Naive thymus-derived CD4-positive, alpha-beta T cell (primary cell): Measurements from ENCODE around the gene CCNG2. TPM values are rescaled to one million over a fixed set of nuclear protein-coding genes. Genes with fewer than 3 reads are reported as not detected.

ENCODE experiments used
- ATAC-seq: fragments of 150-1000 bp; cut with Tn5 transposase; 2 replicates; pipeline ENCODE4 v1.10.0; 2021; ENCODE audit warnings: mild to moderate bottlenecking, moderate library complexity
- CTCF ChIA-PET: fragments of 350-600 bp; sonication (Branson Sonifier 250); formaldehyde crosslinking; loops from one replicate; lab custom pipeline; 2021; ENCODE audit warnings: antibody characterized with exemption; lab: Charles Lee
- POLR2A ChIA-PET: fragments of 350-600 bp; sonication (Branson Sonifier 250); formaldehyde crosslinking; loops from one replicate; lab custom pipeline; 2021; ENCODE audit warnings: antibody characterized with exemption, inconsistent platforms; lab: Charles Lee
- DNase-seq, 9 donors: peaks; one replicate each; pipeline versions ENCODE4 v3.0.0 to v3.0.0-alpha.2; 2020 to 2022; ENCODE audit warnings: mixed read lengths in 1 of 9
- H3K27ac ChIP-seq: one replicate; pipeline ENCODE4 v1.7.0; 2013; ENCODE audit warnings: mild to moderate bottlenecking, low read depth, low read length, moderate library complexity
- H3K27me3 ChIP-seq, 2 donors: one replicate each; pipeline ENCODE4 v1.7.0; 2013; ENCODE audit warnings: low read length in 2 of 2, mild to moderate bottlenecking in 2 of 2, moderate library complexity in 2 of 2; ENCODE audit not compliant: control insufficient read depth in 2 of 2, insufficient read depth in 2 of 2
- H3K36me3 ChIP-seq, 3 experiments: 1 replicate in 2 of 3; 2 replicates in 1 of 3; pipeline ENCODE4 v1.7.0; 2013; ENCODE audit warnings: low read length in 3 of 3, mild to moderate bottlenecking in 3 of 3, moderate library complexity in 1 of 3; ENCODE audit not compliant: insufficient read depth in 3 of 3, control insufficient read depth in 2 of 3
- H3K4me1 ChIP-seq, 2 donors: one replicate each; pipeline ENCODE4 v1.7.0; 2013; ENCODE audit warnings: low read length in 2 of 2, mild to moderate bottlenecking in 2 of 2, moderate library complexity in 1 of 2; ENCODE audit not compliant: control insufficient read depth in 2 of 2, insufficient read depth in 2 of 2
- H3K4me3 ChIP-seq: 2 replicates; pipeline ENCODE4 v1.7.0; 2013; ENCODE audit warnings: mild to moderate bottlenecking, low read length
- H3K9me3 ChIP-seq, 3 experiments: 1 replicate in 2 of 3; 2 replicates in 1 of 3; pipeline ENCODE4 v1.7.0; 2013; ENCODE audit warnings: low read length in 3 of 3; ENCODE audit not compliant: control insufficient read depth in 2 of 3
- H3K27ac Mint-ChIP-seq, 9 donors: one replicate each; pipeline ENCODE4 v1.8.0; 2020 to 2022; ENCODE audit warnings: mixed read lengths in 9 of 9, mild to moderate bottlenecking in 8 of 9, moderate library complexity in 5 of 9, inconsistent platforms in 2 of 9
- H3K27me3 Mint-ChIP-seq, 5 donors: one replicate each; pipeline ENCODE4 v1.8.0; 2021 to 2022; ENCODE audit warnings: mixed read lengths in 5 of 5, mild to moderate bottlenecking in 1 of 5
- H3K36me3 Mint-ChIP-seq, 5 donors: one replicate each; pipeline ENCODE4 v1.8.0; 2020 to 2022; ENCODE audit warnings: mixed read lengths in 5 of 5, mild to moderate bottlenecking in 3 of 5, inconsistent platforms in 1 of 5
- H3K4me1 Mint-ChIP-seq, 7 donors: one replicate each; pipeline ENCODE4 v1.8.0; 2020 to 2022; ENCODE audit warnings: mixed read lengths in 7 of 7, mild to moderate bottlenecking in 3 of 7, inconsistent platforms in 1 of 7
- H3K4me3 Mint-ChIP-seq, 10 donors: one replicate each; pipeline ENCODE4 v1.8.0; 2020 to 2022; ENCODE audit warnings: mild to moderate bottlenecking in 10 of 10, mixed read lengths in 10 of 10, moderate library complexity in 6 of 10, inconsistent platforms in 2 of 10
- H3K9me3 Mint-ChIP-seq, 11 donors: one replicate each; pipeline ENCODE4 v1.8.0; 2020 to 2022; ENCODE audit warnings: mixed read lengths in 11 of 11, mild to moderate bottlenecking in 4 of 11, inconsistent platforms in 1 of 11, moderate library complexity in 1 of 11
- intact Hi-C, 2 donors: fragments of 100-400 bp; cut with micrococcal nuclease; formaldehyde crosslinking; loops; one replicate each; pipeline ENCODE4 v1.15.1; 2023
- polyA plus RNA-seq, 2 donors: library from polyadenylated mRNA; unstranded; fragments of 300-500 nt; fragmentation: Illumina TruSeq; gene quantifications; one replicate each; pipeline ENCODE4 v1.2.3, GENCODE V29; 2021
- total RNA-seq, 6 experiments: library from RNA in 5 of 6; stranded (reverse) in 5 of 6; gene quantifications; 1 replicate in 5 of 6; 2 replicates in 1 of 6; pipeline ENCODE4 v1.2.3 and lab custom pipeline; 2021 to 2026

The CCNG2 gene
- total and polyA plus RNA-seq, 7 experiments from 2014 or later: 8.5 to 36.7 (median 24.8) TPM

DNA sequence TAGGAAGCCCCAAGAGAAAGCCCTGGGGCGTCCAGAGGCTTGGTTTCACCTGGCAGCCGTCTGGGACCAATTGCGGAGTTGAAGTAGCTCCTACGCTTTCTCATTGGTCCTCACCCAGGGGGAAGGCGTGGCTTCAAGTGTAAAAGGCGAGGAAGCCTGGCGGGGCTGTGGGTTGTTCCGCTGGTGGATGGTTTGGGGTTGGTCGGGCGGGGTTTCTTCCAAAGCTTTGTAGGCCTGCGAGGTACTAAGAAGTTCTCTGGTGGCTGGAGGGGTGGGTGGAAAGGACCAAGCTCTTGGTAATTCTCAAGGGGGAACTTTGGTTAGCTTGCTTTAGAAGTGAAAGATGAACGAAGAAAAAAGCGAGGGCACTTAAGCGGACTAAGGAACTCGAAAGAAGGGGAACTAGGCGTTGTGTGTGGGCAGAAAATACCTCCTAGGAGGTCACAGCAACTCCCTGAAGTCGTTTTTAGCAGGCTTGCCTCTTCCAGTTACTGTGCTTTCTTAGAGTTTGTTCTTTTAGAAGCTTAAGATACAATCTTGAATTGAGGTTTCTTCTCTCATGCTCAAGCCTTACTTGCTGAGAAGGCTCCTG is 36.6 kb downstream of the CCNG2 start:
- Histone ChIP-seq H3K4me3 (peak overlapping the region; percentile 25), H3K27me3 (peaks cover 0 to 5% of the 10 kb centered on the region in 2 donors), H3K4me1 (peaks cover 0 to 6% of the 10 kb centered on the region in 2 donors), H3K27ac (peak overlapping the region; percentile 52), H3K9me3 (no peaks in the 10 kb centered on the region), H3K36me3 (no peaks in the 10 kb centered on the region)
- Mint-ChIP-seq H3K27me3 (peaks cover 0 to 10% (median 0%) of the 10 kb centered on the region in 5 donors), H3K9me3 (no peaks in the 10 kb centered on the region), H3K4me1 (peaks cover 5 to 22% (median 18%) of the 10 kb centered on the region in 7 donors), H3K27ac (peak overlapping the region; percentile 88 to 97 (median 92)), H3K36me3 (no peaks in the 10 kb centered on the region), H3K4me3 (peak overlapping the region; percentile 78 to 93 (median 90))
- ChIA-PET CTCF (interaction anchor here (0.6 to 3.5 kb wide), 7 partner anchors 9 to 229 kb away, joined by 3 to 31 read pairs (median 5); no protein-coding TSS in a partner anchor), POLR2A (interaction anchor here (0.6 to 1.8 kb wide), 7 partner anchors 9 to 117 kb away, joined by 3 to 13 read pairs (median 3); no protein-coding TSS in a partner anchor)
- ATAC-seq: peak; percentile 95
- intact Hi-C loops: loop anchor here (1.0 to 5.0 kb wide), 4 partner anchors 37 to 980 kb away; partner anchors contain the start of genes SCARB2 (in 1 of the 2) and SEPTIN11 (in 1 of the 2)
- peak; percentile 47 to 79 (median 72) for DNase-seq

GRCh38 chr4:77194366-77194765 is 37.4 kb downstream of the CCNG2 start:
- Mint-ChIP-seq H3K9me3 (no peaks in the 10 kb centered on the region), H3K36me3 (no peaks in the 10 kb centered on the region), H3K4me1 (peaks cover 5 to 22% (median 18%) of the 10 kb centered on the region in 7 donors), H3K27me3 (peaks cover 0 to 13% (median 0%) of the 10 kb centered on the region in 5 donors), H3K27ac (peak overlapping the region in 7 of 9 donors; percentile 88 to 97 (median 92)), H3K4me3 (peak overlapping the region in 8 of 10 donors; percentile 78 to 92 (median 90))
- DNase-seq (no peak), ATAC-seq (no peak)
- ChIA-PET POLR2A (interaction anchor here (0.7 to 1.8 kb wide), 4 partner anchors 9 to 118 kb away, joined by 3 to 13 read pairs (median 4); no protein-coding TSS in a partner anchor), CTCF (interaction anchor here (0.7 to 3.5 kb wide), 4 partner anchors 9 to 122 kb away, joined by 3 to 31 read pairs (median 8); no protein-coding TSS in a partner anchor)
- H3K27me3 ChIP-seq: peaks cover 0 to 5% of the 10 kb centered on the region in 2 donors
- no peaks in the 10 kb centered on the region for H3K9me3 ChIP-seq
- intact Hi-C loops: loop anchor here in 1 of 2 donors (5.0 kb wide), 1 partner anchor 247 kb away; the partner anchor contains the start of gene SEPTIN11
- peaks cover 0 to 6% of the 10 kb centered on the region in 2 donors for H3K4me1 ChIP-seq
- H3K27ac ChIP-seq: peak overlapping the region; percentile 52
- no peak overlapping the region for H3K4me3 ChIP-seq
- H3K36me3 ChIP-seq: no peaks in the 10 kb centered on the region

GRCh38 chr4:77194989-77195388 is 38.0 kb downstream of the CCNG2 start:
- intact Hi-C loops: loop anchor here in 1 of 2 donors (5.0 kb wide), 1 partner anchor 248 kb away; the partner anchor contains the start of gene SEPTIN11
- ATAC-seq: no peak
- no peak overlapping the region for H3K4me3 Mint-ChIP-seq
- Histone ChIP-seq H3K36me3 (no peaks in the 10 kb centered on the region), H3K9me3 (no peaks in the 10 kb centered on the region), H3K27me3 (peaks cover 0 to 5% of the 10 kb centered on the region in 2 donors), H3K4me1 (peaks cover 0 to 6% of the 10 kb centered on the region in 2 donors), H3K27ac (no peak overlapping the region), H3K4me3 (no peak overlapping the region)
- ChIA-PET CTCF (interaction anchor here (0.7 to 3.5 kb wide), 3 partner anchors 8 to 311 kb away, joined by 3 to 31 read pairs (median 3); no protein-coding TSS in a partner anchor), POLR2A (no interaction called here)
- H3K36me3 Mint-ChIP-seq: no peaks in the 10 kb centered on the region
- no peak for DNase-seq
- no peak overlapping the region for H3K27ac Mint-ChIP-seq
- H3K9me3 Mint-ChIP-seq: no peaks in the 10 kb centered on the region
- peaks cover 0 to 15% (median 0%) of the 10 kb centered on the region in 5 donors for H3K27me3 Mint-ChIP-seq
- H3K4me1 Mint-ChIP-seq: peaks cover 5 to 22% (median 18%) of the 10 kb centered on the region in 7 donors

- ATAC-seq (peak; percentile 54), DNase-seq (no peak)
- ChIA-PET CTCF (interaction anchor here (8.5 kb wide), 1 partner anchor 100 kb away, joined by 147 read pairs; no protein-coding TSS in a partner anchor), POLR2A (no interaction called here)
- H3K27ac Mint-ChIP-seq: no peak overlapping the region
- Histone ChIP-seq H3K27ac (no peak overlapping the region), H3K4me1 (peaks cover 0 to 6% of the 10 kb centered on the region in 2 donors), H3K4me3 (no peak overlapping the region), H3K36me3 (no peaks in the 10 kb centered on the region), H3K27me3 (peaks cover 0 to 5% of the 10 kb centered on the region in 2 donors), H3K9me3 (no peaks in the 10 kb centered on the region)
- H3K9me3 Mint-ChIP-seq: no peaks in the 10 kb centered on the region
- H3K4me1 Mint-ChIP-seq: peaks cover 5 to 26% (median 18%) of the 10 kb centered on the region in 7 donors
- intact Hi-C loops: no loop called here
- no peak overlapping the region for H3K4me3 Mint-ChIP-seq
- peaks cover 0 to 17% (median 0%) of the 10 kb centered on the region in 5 donors for H3K27me3 Mint-ChIP-seq
- no peaks in the 10 kb centered on the region for H3K36me3 Mint-ChIP-seq
Measured at GRCh38 chr4:77196866-77197265, 39.9 kb downstream of the CCNG2 start.

DNA sequence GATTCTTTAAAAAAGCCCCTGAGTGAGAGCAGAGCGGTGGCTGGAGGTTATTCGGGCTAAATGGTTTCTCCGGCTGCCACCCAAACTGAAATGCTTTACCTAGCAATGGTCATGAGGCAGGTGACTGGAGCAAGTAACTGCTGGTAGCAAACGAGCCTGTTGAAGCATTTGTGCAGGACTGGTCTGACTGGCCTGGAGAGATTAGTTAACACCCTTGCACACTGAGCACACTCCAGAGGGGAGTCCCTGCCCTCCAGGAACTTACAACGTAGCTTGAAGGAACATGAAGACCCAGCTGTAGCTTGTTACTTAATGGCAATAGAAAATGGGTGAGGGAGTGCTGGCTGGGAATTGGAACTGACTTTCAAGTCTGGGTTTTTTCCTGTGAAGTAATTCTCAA is 40.4 kb downstream of the CCNG2 start:
- POLR2A ChIA-PET: no interaction called here

DNA sequence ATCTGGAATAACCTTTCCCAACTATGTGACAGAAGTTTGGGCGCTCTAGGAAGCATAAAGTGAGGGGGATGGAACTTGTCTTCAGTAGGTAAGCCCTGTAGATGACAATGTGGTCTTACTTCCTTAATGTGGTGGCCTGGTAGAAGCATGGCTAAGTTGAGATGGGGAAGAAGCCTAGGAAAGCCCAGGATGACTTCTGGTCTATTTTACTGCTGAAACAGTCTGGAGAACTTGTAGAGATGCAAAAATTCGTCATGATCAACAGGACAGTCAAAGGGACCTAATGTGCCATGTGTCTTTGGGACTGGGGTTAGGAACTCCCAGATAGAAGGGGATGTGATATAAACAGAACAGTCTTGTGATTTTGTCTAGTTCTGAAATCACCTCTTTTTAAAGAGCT is 40.8 kb downstream of the CCNG2 start:
- no peak overlapping the region for H3K27ac ChIP-seq
- intact Hi-C loops: no loop called here
- no peak for DNase-seq

More for the DNA sequence above, 40.4 kb downstream of the CCNG2 start:
- Mint-ChIP-seq H3K27me3 (peaks cover 0 to 14% (median 0%) of the 10 kb centered on the region in 5 donors), H3K9me3 (no peaks in the 10 kb centered on the region), H3K4me3 (no peak overlapping the region), H3K4me1 (peaks cover 5 to 26% (median 18%) of the 10 kb centered on the region in 7 donors), H3K36me3 (no peaks in the 10 kb centered on the region), H3K27ac (no peak overlapping the region)
- no peak for DNase-seq
- intact Hi-C loops: no loop called here
- no peak for ATAC-seq
- Histone ChIP-seq H3K4me3 (no peak overlapping the region), H3K27me3 (peaks cover 0 to 5% of the 10 kb centered on the region in 2 donors), H3K27ac (no peak overlapping the region), H3K4me1 (peaks cover 0 to 6% of the 10 kb centered on the region in 2 donors), H3K9me3 (no peaks in the 10 kb centered on the region), H3K36me3 (no peaks in the 10 kb centered on the region)
- CTCF ChIA-PET: interaction anchor here (8.5 kb wide), 1 partner anchor 101 kb away, joined by 147 read pairs; no protein-coding TSS in a partner anchor

More for the DNA sequence above, 40.8 kb downstream of the CCNG2 start:
- Mint-ChIP-seq H3K4me3 (no peak overlapping the region), H3K9me3 (no peaks in the 10 kb centered on the region), H3K36me3 (no peaks in the 10 kb centered on the region), H3K27me3 (peaks cover 0 to 14% (median 0%) of the 10 kb centered on the region in 5 donors), H3K4me1 (peaks cover 5 to 29% (median 18%) of the 10 kb centered on the region in 7 donors), H3K27ac (no peak overlapping the region)
- Histone ChIP-seq H3K4me3 (no peak overlapping the region), H3K27me3 (peaks cover 0 to 5% of the 10 kb centered on the region in 2 donors), H3K9me3 (no peaks in the 10 kb centered on the region), H3K4me1 (peaks cover 0 to 6% of the 10 kb centered on the region in 2 donors), H3K36me3 (no peaks in the 10 kb centered on the region)
- ChIA-PET POLR2A (no interaction called here), CTCF (interaction anchor here (2.3 to 8.5 kb wide), 2 partner anchors 11 to 101 kb away, joined by 6 to 147 read pairs; no protein-coding TSS in a partner anchor)
- no peak for ATAC-seq
